ENCODE measurements around the gene CDO1. TPM values are rescaled to one million over a fixed set of nuclear protein-coding genes. Genes with fewer than 3 reads are reported as not detected.

The CDO1 gene
- total RNA-seq, 4 donors from 2014 or later = 2.5 to 26.0 (median 16.8) TPM

DNA sequence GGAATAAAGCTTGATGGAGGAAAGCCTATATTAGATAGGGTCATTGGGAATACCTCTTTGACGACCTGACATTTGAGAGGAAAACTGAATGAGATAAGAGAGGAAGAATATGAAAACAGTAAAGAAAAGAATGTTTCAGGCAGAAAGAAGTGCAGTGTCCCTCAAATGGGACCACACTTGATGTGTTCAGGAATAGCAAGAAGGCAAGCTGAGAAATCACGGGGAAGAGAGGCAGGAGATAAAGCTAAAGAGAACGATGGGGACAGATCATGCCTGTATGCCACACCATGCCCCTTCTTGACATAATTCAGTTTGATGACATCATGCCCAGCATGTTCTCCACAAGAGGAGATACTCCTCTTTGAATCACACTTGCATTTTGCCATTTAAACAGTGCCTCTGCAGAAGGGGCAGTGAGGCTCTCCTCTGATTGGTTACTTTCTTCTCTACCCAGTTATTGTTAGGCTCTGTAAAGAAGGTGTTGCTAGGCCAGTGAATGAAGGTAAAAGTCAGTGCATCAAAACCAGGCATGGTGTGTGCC, 32.9 kb upstream of the CDO1 start:
- Histone ChIP-seq H3K4me1 (peaks cover 34 to 62% (median 48%) of the 10 kb centered on the region in 4 donors), H3K9me3 (no peaks in the 10 kb centered on the region), H3K27ac (replicated peaks in 1 of 4) (no peak overlapping the region), H3K36me3 (no peaks in the 10 kb centered on the region), H3K27me3 (no peaks in the 10 kb centered on the region), H3K4me3 (no peak overlapping the region)
- 97% methylated on average over 3 of the region's 3 CpGs for WGBS
- intact Hi-C loops (cut with DNase I) = loop anchor here (10.0 kb wide), 1 partner anchor 215 kb away; no protein-coding TSS in a partner anchor
- no peak for DNase-seq (ENCODE audit: extremely low spot score)
- TF ChIP-seq POLR2A (IDR thresholded peaks at IDR 0.05; ENCODE audit: low read depth) = no peak
- TF ChIP-seq EP300 (IDR thresholded peaks at IDR 0.05) = no peak
- TF ChIP-seq, protein P1, sequence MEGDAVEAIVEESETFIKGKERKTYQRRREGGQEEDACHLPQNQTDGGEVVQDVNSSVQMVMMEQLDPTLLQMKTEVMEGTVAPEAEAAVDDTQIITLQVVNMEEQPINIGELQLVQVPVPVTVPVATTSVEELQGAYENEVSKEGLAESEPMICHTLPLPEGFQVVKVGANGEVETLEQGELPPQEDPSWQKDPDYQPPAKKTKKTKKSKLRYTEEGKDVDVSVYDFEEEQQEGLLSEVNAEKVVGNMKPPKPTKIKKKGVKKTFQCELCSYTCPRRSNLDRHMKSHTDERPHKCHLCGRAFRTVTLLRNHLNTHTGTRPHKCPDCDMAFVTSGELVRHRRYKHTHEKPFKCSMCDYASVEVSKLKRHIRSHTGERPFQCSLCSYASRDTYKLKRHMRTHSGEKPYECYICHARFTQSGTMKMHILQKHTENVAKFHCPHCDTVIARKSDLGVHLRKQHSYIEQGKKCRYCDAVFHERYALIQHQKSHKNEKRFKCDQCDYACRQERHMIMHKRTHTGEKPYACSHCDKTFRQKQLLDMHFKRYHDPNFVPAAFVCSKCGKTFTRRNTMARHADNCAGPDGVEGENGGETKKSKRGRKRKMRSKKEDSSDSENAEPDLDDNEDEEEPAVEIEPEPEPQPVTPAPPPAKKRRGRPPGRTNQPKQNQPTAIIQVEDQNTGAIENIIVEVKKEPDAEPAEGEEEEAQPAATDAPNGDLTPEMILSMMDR (IDR thresholded peaks at IDR 0.05) = no peak
- TF ChIP-seq POLR2AphosphoS5 (IDR thresholded peaks at IDR 0.05) = no peak

DNA sequence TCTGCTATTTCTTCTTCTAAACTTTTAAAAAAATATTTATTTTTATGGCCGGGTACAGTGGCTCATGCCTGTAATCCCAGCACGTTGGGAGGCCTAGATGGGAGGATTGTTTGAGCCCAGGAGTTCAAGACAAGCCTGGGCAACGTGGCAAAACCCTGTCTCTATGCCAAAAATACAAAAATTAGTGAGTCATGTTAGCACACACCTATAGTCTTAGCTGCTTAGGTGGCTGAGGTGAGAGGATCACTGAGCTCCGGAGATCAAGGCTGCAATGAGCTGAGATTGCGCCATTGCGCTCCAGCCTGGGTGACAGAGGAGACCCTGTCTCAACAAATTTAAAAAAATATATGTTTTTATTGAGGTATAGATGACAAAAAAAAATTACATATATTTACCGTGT, 30.8 kb upstream of the CDO1 start:
- intact Hi-C loops (cut with DNase I) = loop anchor here (10.0 kb wide), 1 partner anchor 218 kb away; no protein-coding TSS in a partner anchor
- Histone ChIP-seq H3K4me1 (peaks cover 50 to 75% (median 63%) of the 10 kb centered on the region in 4 donors), H3K4me3 (no peak overlapping the region), H3K27ac (replicated peaks in 1 of 4) (no peak overlapping the region), H3K9me3 (no peaks in the 10 kb centered on the region), H3K27me3 (no peaks in the 10 kb centered on the region), H3K36me3 (no peaks in the 10 kb centered on the region)
- WGBS = 88% methylated on average over 7 of the region's 7 CpGs
- DNase-seq (ENCODE audit: extremely low spot score) = no peak
- TF ChIP-seq, protein P1 (IDR thresholded peaks at IDR 0.05) = no peak
- no peak for TF ChIP-seq EP300 (IDR thresholded peaks at IDR 0.05)
- no peak for TF ChIP-seq POLR2A (IDR thresholded peaks at IDR 0.05; ENCODE audit: low read depth)
- TF ChIP-seq POLR2AphosphoS5 (IDR thresholded peaks at IDR 0.05) = no peak

DNA sequence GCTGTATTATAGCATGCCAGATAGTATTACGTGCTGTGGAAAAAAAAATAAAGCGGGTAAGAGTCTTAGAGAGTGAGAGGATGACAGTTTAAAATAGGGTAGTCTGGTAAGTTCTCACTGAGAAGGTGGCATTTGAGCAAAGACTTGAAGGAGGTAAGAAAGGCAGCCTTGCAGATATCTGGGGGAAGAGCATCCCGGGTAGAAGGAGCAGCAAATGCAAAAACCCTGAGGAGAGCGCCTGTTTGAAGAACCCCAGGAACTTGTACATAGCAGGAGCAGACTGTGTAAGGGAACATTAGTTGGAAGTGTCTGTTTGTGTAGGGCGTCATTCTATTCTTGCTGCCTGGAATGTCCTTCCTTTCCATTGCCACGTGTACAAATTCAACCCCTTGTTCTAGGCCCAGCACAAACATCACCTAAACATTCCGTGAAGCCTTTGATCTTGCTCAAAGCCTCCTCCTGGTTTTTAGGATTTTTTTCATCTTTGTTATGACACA, 27.9 kb upstream of the CDO1 start:
- H3K4me1 ChIP-seq = peaks cover 44 to 65% (median 55%) of the 10 kb centered on the region in 4 donors
- no peaks in the 10 kb centered on the region for H3K27me3 ChIP-seq
- TF ChIP-seq POLR2A (IDR thresholded peaks at IDR 0.05; ENCODE audit: low read depth) = no peak
- TF ChIP-seq EP300 (IDR thresholded peaks at IDR 0.05) = no peak
- TF ChIP-seq POLR2AphosphoS5 (IDR thresholded peaks at IDR 0.05) = no peak
- TF ChIP-seq, protein P1 (IDR thresholded peaks at IDR 0.05) = no peak
- H3K9me3 ChIP-seq = no peaks in the 10 kb centered on the region
- peak overlapping the region; percentile 4 to 62 (median 24) for H3K27ac ChIP-seq (replicated peaks in 1 of 4)
- no peak for DNase-seq (ENCODE audit: extremely low spot score)
- WGBS = 58% methylated on average over 7 of the region's 7 CpGs
- no peaks in the 10 kb centered on the region for H3K36me3 ChIP-seq
- intact Hi-C loops (cut with DNase I) = loop anchor here (10.0 kb wide), 1 partner anchor 220 kb away; no protein-coding TSS in a partner anchor
- no peak overlapping the region for H3K4me3 ChIP-seq

DNA sequence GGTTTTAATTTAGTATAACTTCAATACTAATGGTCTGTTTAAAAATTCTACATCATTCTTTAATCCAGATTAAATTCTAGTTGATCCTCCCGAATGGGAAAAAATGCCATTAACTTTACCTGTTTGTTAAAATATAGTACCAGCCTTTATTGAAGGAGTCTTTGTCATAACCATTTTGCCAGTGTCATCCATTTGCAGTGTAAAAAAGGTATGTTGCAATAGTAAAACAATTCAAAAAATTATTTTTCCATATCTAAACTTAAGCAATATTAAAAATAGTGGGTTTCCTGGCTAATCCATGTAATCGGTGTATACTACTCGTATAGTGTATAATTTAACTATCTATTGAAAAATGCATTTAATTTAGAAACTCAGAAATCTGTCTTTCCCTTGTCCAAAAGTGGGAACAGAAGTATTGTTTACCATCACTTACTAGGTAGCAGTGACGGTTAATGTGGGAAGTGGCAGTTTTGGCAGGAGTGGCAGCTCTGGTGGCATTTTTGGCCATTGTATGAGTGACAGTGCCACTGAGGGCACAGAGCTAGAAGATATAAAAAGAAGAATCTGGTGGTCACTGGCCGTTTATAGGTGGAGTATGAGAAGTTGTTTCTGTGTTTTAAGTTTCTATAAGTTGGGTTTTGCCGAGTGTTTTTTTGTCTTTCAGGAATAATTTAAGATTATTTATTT, 27.1 kb upstream of the CDO1 start:
- Histone ChIP-seq H3K4me3 (peak overlapping the region; percentile 78 to 95 (median 90)), H3K36me3 (no peaks in the 10 kb centered on the region), H3K4me1 (peaks cover 50 to 67% (median 58%) of the 10 kb centered on the region in 4 donors), H3K9me3 (no peaks in the 10 kb centered on the region), H3K27me3 (no peaks in the 10 kb centered on the region), H3K27ac (replicated peaks in 1 of 4) (peak overlapping the region in 2 of 4 donors; percentile 4 to 62)
- intact Hi-C loops (cut with DNase I) = loop anchor here (10.0 kb wide), 1 partner anchor 221 kb away; no protein-coding TSS in a partner anchor
- 68% methylated on average over 6 of the region's 6 CpGs for WGBS
- TF ChIP-seq POLR2AphosphoS5 (IDR thresholded peaks at IDR 0.05) = no peak
- no peak for TF ChIP-seq EP300 (IDR thresholded peaks at IDR 0.05)
- no peak for TF ChIP-seq POLR2A (IDR thresholded peaks at IDR 0.05; ENCODE audit: low read depth)
- TF ChIP-seq, protein P1 (IDR thresholded peaks at IDR 0.05) = no peak
- DNase-seq (ENCODE audit: extremely low spot score) = no peak

All from esophagus muscularis mucosa (tissue), 4 donors.